Adrenal gland (tissue), 12 donors: ENCODE data around the gene SSH3. TPM values are rescaled to one million over a fixed set of nuclear protein-coding genes. Genes with fewer than 3 reads are reported as not detected.

Experiments used
- DNase-seq, 7 donors: peaks; one replicate each; pipeline ENCODE4 v3.0.0-alpha.2; 2019 to 2020
- H3K27ac ChIP-seq, 5 donors: fragments of 200-600 bp; sonication (generic) in 4 of 5; 1 replicate in 3 of 5; 2 replicates in 2 of 5; pipeline versions ENCODE4 v1.5.1 to v1.8.0; 2016 to 2020; ENCODE audit warnings: mild to moderate bottlenecking in 1 of 5
- H3K27me3 ChIP-seq: fragments of 200-600 bp; 2 replicates; pipeline ENCODE4 v1.8.0; 2021
- H3K36me3 ChIP-seq, 2 donors: fragments of 200-600 bp; replicated peaks in 1 of 2; 1 replicate in 1 of 2; 2 replicates in 1 of 2; pipeline versions ENCODE4 v1.5.1 to v1.8.0; 2018 to 2022
- H3K4me1 ChIP-seq, 2 donors: fragments of 200-600 bp; replicated peaks in 1 of 2; 1 replicate in 1 of 2; 2 replicates in 1 of 2; pipeline versions ENCODE4 v1.5.1 to v1.8.0; 2018 to 2021
- H3K4me3 ChIP-seq, 4 donors: fragments of 200-600 bp; sonication (generic) in 3 of 4; one replicate each; pipeline ENCODE4 v1.5.1; 2016 to 2018
- H3K9me3 ChIP-seq, 3 donors: fragments of 200-600 bp; sonication (generic) in 1 of 3; replicated peaks in 1 of 3; 1 replicate in 2 of 3; 2 replicates in 1 of 3; pipeline versions ENCODE4 v1.5.1 to v1.8.0; 2016 to 2021
- POLR2A ChIP-seq, 2 donors: fragments of 450-650 bp; IDR thresholded peaks; one replicate each; pipeline ENCODE4 v1.6.1; 2017; ENCODE audit warnings: antibody characterized with exemption in 2 of 2, mild to moderate bottlenecking in 2 of 2, moderate library complexity in 1 of 2
- WGBS, 4 donors: extraction: QIAGEN DNeasy Blood & Tissue Kit in 2 of 4; methylation state at CpG; one replicate each; pipeline versions ENCODE4 v1.1.5 to v1.1.7; 2013 to 2017; 5-methylcytosine and 5-hydroxymethylcytosine counted together
- intact Hi-C, 2 donors: fragments of 100-400 bp; cut with DNase I; formaldehyde crosslinking; loops; one replicate each; pipeline versions ENCODE4 v1.14.1 to v1.15.0; 2022 to 2023
- polyA plus RNA-seq, 3 donors: library from polyadenylated mRNA; stranded (reverse); fragments of 200-250 nt in 2 of 3; fragments of 350-450 nt in 1 of 3; fragmentation: Illumina TruSeq in 1 of 3; extraction: RNeasy Lipid Tissue Mini Kit (QIAGEN cat#74804) in 1 of 3; gene quantifications; one replicate each; pipeline ENCODE4 v1.2.3, GENCODE V29; 2013 to 2014
- total RNA-seq, 9 donors: library from RNA; depleted of rRNA in 4 of 9; stranded (reverse); fragments of >200 nt in 4 of 9; fragments of 120-200 nt in 1 of 9; fragmentation: NEBNext Ultra II Directional in 1 of 9; extraction: Animal tissue kit (Norgen Biotek cat#: 25700) in 1 of 9; gene quantifications; one replicate each; pipeline versions ENCODE4 v1.1.0 to v1.2.4, GENCODE V29; 2013 to 2023
- TF ChIP-seq, protein P1 (sequence below), 6 experiments: fragments of 450-650 bp in 4 of 6; fragments of 200-600 bp in 2 of 6; sonication (generic) in 1 of 6; IDR thresholded peaks; 1 replicate in 5 of 6; 2 replicates in 1 of 6; pipeline versions ENCODE4 v1.5.1 to v1.8.0; 2016 to 2021; ENCODE audit warnings: antibody characterized with exemption in 6 of 6, mild to moderate bottlenecking in 2 of 6, moderate library complexity in 1 of 6
- donor health status: healthy with polysubstance abuse.
- donor health status: Bipolar disorder and iron deficiency.
- donor health status: DM: yes; HTN: yes; CAD: no.
- donor health status: DM: no; HTN: no; CAD: no.
- donor health status: DM: no; HTN: no; CAD: no.
- donor health status: DM: yes; HTN: yes; CAD: no.

The SSH3 gene
- total and polyA plus RNA-seq, 12 donors = 4.2 to 35.2 (median 24.6) TPM

DNA sequence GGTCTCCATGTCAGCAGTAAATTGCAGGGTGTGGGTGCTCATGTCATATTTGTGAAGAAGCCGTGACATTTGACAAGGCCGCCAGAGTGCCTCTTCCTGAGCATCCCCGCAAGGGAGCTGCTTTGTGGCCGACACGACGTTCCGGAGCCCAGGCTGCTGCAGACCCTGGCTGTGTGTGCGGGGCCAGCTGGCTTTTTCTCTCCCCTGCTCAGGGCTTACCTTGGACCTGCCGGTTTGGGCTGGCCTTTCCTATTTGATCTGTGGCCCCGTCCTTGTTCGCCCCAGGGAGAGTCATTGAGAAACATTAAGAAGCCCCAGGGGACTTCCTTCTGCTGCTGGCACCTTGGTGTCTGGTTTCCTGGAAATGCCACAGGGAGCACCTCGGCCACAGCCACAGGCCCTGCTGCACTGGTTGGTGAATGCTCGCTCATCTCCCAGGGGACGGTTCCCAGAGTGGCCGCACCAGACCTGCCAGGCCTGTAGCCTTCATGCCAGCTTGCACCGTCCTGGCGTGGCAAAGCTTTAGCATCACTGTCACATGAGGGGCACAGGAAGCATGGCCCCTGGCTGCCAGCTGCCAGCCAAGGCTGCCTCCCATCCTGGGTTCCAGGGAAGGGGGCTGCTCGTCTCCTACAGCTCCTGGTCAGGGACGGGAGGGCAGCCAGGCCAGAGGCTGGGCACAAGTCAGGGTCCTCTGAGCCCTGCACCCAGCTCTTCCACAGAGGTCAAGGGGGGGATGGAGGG, 31.6 kb upstream of the SSH3 start:
- TF ChIP-seq, protein P1, sequence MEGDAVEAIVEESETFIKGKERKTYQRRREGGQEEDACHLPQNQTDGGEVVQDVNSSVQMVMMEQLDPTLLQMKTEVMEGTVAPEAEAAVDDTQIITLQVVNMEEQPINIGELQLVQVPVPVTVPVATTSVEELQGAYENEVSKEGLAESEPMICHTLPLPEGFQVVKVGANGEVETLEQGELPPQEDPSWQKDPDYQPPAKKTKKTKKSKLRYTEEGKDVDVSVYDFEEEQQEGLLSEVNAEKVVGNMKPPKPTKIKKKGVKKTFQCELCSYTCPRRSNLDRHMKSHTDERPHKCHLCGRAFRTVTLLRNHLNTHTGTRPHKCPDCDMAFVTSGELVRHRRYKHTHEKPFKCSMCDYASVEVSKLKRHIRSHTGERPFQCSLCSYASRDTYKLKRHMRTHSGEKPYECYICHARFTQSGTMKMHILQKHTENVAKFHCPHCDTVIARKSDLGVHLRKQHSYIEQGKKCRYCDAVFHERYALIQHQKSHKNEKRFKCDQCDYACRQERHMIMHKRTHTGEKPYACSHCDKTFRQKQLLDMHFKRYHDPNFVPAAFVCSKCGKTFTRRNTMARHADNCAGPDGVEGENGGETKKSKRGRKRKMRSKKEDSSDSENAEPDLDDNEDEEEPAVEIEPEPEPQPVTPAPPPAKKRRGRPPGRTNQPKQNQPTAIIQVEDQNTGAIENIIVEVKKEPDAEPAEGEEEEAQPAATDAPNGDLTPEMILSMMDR (IDR thresholded peaks at IDR 0.05) = no peak
- no peak for TF ChIP-seq POLR2A (IDR thresholded peaks at IDR 0.05)
- 45 to 61% (median 54%) methylated on average over 7 to 19 of the region's 19 CpGs for WGBS, 4 donors
- Histone ChIP-seq H3K27ac (peak overlapping the region in 3 of 5 donors; percentile 23 to 89 (median 80)), H3K4me1 (peaks cover 65 to 97% of the 10 kb centered on the region in 2 donors), H3K27me3 (no peaks in the 10 kb centered on the region), H3K4me3 (no peak overlapping the region), H3K36me3 (peaks cover 0 to 7% of the 10 kb centered on the region in 2 donors), H3K9me3 (no peaks in the 10 kb centered on the region)
- peak in 3 of 7 donors; percentile 24 to 80 (median 29) for DNase-seq
- intact Hi-C loops = no loop called here

DNA sequence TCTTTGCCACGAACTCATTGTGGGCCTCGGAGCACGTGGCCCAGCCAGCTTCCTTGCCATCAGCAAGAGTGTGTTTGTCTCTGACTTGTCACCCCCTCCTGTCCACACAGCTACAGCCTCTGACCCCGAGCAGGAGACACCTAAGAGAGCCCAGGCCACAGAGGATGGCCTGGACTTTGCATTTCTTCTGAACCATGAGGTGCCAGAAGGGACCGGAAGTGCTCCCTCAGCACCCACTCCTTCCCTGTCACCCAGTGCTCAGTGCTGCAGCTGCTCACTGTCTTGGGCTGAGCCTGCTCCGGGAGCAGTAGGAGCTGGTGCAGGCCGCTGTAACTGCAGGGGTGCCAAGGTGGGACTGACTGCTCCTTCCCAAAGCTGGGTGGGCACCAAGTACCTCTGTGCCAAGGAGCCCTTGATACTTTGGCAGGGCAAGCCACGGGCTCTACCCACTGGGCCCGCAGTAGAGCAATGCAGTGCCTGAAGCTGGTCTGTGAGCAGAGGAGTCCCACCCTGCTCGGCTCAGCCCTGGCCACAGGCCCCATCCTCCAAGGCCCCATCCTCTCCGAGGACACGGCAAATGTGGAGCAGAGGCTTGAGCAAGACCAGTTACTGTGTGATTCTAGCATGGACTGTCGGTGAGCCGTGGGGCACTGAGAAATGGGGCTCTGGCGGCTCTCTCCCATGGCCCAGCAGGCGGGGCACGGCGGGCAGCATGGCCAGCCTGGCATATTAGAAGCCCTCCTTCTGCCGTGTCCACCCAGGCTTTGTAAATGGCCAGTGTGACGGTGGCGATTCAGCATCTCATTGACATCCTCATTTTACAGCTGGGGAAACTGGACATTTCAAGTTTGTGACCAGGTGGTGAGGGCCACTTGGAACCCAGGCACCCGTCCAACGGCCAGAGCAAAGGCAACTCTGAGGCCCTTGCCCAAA, 30.7 kb upstream of the SSH3 start:
- DNase-seq = peak in 3 of 7 donors; percentile 16 to 56 (median 33)
- H3K27ac ChIP-seq = peak overlapping the region in 3 of 5 donors; percentile 25 to 89 (median 80)
- H3K4me3 ChIP-seq = no peak overlapping the region
- H3K27me3 ChIP-seq = no peaks in the 10 kb centered on the region
- H3K9me3 ChIP-seq = no peaks in the 10 kb centered on the region
- 52 to 67% (median 57%) methylated on average over 4 to 23 of the region's 23 CpGs for WGBS, 4 donors
- peaks cover 69 to 100% of the 10 kb centered on the region in 2 donors for H3K4me1 ChIP-seq
- intact Hi-C loops = no loop called here
- no peak for TF ChIP-seq POLR2A (IDR thresholded peaks at IDR 0.05)
- TF ChIP-seq, protein P1 (IDR thresholded peaks at IDR 0.05) = no peak
- peaks cover 0 to 7% of the 10 kb centered on the region in 2 donors for H3K36me3 ChIP-seq

DNA sequence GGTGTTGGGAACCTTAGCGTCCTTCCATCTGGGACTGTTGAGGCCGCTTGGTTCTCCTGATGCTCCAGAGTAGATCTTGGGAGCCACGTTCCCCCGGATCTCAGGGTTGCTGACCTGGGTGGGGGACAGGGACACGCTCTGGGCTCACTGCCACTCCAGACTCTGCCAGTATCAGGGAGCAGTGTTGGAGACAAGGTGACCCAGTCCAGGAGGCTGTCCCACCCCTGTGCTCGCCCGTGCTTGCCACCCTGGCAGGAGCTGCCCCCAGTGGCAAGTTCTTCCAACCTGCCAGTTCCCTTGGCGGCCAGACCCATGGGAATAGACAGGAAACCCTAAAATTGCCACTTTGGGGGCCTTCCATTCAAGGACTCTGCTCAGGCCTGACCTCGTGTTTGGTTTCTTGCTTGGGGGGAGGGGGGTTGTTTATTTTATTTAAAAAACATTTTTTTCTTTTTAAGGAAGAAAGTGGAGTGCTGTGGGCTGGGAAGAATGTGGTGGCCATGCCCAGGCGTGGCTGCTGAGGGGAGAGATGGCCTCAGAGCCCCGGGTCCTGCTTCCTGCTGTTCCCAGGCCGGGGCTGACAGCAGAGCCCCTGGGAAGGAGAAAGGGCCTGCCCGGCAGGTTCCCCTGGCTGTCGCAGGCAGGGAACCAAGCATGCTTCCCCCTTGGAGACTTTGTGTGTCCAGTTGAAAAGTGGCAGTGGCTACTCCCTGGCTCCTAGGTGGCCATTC, 29.9 kb upstream of the SSH3 start:
- DNase-seq = peak in 3 of 7 donors; percentile 11 to 53 (median 34)
- Histone ChIP-seq H3K36me3 (peaks cover 0 to 5% of the 10 kb centered on the region in 2 donors), H3K4me1 (peaks cover 68 to 100% of the 10 kb centered on the region in 2 donors), H3K4me3 (no peak overlapping the region), H3K27ac (peak overlapping the region in 4 of 5 donors; percentile 25 to 89 (median 63)), H3K9me3 (no peaks in the 10 kb centered on the region), H3K27me3 (no peaks in the 10 kb centered on the region)
- WGBS, 4 donors = 38 to 56% (median 46%) methylated on average over 10 to 14 of the region's 14 CpGs
- intact Hi-C loops = no loop called here
- TF ChIP-seq, protein P1 (IDR thresholded peaks at IDR 0.05) = peak in 1 of 6 experiments; percentile 10
- no peak for TF ChIP-seq POLR2A (IDR thresholded peaks at IDR 0.05)
